HG02943 (cell line): Measurements from ENCODE around the gene GPR42.
"Not testable (repeated sequence)": the region's sequence is repeated elsewhere in the genome, so short reads cannot be mapped to it uniquely, and the experiment has no call there.

Experiments used
- ATAC-seq: cut with Tn5 transposase; IDR thresholded peaks from one replicate; pipeline ENCODE4 v1.9.1; 2021; ENCODE audit warnings: mild to moderate bottlenecking, low read depth, moderate library complexity; ENCODE audit not compliant: unreplicated experiment

Gene GPR42

DNA sequence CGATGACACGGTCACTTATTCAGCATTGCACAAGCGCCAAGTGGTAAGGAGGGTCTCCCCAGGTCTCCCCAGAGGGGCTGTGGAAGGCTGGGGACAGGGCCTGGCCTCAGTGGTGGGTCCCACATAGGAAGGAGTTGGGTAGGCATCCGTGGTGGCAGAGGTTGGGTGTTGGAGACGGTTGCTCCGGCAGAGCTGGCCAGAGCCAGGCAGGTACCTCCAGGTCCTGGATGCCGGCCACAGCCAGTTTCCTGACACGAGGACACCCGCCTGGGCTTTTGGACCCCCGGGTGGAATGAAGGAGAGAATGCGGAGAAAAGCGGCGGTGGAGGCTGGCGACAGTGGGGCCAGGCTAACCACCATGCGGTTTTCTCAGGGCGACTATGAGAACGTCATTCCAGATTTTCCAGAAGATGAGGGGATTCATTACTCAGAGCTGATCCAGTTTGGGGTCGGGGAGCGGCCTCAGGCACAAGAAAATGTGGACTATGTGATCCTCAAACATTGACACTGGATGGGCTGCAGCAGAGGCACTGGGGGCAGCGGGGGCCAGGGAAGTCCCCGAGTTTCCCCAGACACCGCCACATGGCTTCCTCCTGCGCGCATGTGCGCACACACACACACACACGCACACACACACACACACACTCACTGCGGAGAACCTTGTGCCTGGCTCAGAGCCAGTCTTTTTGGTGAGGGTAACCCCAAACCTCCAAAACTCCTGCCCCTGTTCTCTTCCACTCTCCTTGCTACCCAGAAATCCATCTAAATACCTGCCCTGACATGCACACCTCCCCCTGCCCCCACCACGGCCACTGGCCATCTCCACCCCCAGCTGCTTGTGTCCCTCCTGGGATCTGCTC is 24.4 kb upstream of the GPR42 start:
- no peak for ATAC-seq

DNA sequence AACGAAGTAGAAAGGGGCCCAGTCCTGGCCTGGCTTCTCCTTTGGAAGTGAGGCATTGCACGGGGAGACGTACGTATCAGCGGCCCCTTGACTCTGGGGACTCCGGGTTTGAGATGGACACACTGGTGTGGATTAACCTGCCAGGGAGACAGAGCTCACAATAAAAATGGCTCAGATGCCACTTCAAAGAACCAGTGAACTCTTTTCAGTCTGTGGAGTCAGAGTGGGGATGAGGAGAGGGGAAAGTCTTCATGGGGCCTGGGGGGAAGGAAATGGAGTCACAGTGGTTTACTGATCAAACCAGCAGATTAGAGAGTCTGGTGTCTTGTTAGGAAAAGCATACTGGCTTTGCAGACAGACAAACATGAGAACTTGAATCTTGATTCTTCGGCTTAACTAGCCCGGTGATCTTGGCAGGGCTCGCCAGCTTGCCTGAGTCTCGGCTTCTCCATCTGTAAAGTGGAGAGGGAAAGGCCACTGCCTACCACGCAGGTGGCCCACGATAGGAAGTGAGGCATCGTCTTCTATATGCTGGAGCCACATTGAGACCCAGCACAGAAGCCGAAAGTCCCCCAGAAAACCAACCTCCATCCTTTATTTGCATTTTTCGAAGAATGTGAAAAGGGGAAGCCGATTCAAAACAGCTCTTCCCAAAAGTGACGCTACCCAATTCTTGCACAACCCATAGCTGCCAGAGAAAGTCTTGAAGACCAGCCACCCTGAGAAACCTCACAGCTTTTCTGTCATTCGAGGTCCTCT is 23.5 kb upstream of the GPR42 start, which contains the start of gene FFAR1:
Gene FFAR1 (plus strand): TSS at position 732 of the 759 bp plus-strand sequence. CDS start 3,650 bp downstream, outside the sequence.
- ATAC-seq: peak; percentile 47

DNA sequence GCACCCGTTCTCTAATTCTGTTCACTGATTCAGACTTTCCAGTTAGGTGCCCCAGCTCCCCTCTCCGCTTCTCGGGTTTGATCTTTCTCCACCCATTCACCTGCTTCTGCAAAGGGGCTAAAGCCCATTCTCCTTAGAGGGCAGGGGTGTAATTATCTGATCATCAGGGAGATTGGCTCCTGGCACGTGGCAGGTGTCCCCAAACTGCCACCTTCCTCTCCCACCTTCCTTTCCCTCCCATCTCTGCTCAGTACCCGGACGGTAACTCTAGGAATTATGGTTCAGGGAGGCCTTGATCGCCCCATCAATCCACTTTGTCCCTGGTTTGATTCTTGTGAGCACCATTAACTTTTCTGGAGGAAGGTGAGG is 23.0 kb upstream of the GPR42 start:
- no peak for ATAC-seq

DNA sequence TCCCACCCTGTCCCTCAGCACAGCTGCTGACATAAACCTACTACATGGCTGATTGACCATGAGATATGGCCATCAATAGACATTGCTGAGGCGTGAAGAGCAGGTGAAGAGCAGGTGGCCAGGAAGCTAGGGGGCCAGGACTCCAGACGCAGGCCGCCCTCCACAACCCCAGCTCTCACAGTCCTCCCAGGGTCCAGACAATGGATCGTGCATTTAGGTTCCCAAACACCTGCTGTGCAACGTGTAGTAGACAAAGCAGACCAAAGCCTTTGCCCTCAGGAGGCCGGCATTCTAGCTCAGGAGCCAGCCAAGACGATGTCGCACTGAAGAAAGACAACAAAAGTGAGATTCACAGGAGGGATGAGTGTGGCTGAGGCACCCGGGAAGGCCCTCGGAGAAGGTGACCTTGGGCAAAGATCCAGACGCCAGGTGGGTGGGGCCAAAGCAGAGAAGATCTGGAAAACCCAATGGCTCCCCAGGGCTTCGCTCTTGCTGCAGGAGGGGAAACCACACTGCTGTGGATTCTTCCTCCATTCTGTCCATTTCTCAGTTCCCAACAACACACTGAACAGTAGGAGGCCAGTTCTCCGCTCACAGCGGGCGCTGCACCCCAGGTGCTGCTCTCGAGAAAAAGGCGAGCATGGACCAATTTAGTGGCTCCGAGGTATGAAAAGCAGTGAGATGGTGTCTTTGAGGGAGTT is 21.8 kb upstream of the GPR42 start:
- no peak for ATAC-seq

DNA sequence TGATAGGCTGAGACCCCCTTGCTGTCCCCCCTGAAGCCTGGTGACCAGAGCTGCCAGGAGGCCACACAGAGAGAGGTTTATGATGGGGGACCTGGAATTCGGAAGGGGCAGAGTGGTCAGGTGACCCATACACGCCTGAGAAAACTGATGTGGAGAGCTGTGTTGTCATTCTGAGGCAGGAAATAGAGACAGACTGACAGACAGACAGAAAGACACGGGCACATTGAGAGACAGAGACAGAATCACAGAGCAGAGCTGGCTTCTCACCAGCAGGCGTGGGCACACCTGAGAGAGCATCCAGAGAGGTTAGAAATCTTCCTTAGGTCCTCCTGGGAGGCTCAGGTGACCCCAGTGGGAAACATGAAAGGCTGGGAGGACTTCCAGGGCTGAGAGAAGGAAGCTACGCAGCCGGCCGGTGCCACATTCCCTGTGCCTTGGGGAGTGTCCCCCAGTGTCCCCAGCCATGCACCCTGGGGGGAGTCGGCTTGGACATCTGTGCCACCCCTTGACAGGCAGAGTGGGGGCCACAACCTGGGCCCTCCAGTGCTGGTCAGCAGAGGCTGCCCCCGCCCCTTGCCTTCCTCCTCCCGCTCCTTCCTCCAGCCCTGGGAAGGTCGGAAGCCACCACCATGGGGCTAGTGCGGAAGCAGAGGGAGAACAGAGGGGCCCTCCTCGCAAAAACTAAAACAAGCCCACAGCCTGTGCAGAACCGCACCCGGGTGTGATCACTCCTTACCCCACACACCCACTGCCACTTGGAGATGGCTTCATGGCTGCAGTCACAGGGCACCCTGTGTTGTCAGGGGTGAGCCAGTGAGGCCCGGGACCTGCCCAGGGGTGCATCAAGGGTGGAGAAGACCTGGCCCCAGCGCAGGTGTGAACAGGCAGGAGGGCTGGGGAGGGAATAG is 21.0 kb upstream of the GPR42 start:
- ATAC-seq: no peak

DNA sequence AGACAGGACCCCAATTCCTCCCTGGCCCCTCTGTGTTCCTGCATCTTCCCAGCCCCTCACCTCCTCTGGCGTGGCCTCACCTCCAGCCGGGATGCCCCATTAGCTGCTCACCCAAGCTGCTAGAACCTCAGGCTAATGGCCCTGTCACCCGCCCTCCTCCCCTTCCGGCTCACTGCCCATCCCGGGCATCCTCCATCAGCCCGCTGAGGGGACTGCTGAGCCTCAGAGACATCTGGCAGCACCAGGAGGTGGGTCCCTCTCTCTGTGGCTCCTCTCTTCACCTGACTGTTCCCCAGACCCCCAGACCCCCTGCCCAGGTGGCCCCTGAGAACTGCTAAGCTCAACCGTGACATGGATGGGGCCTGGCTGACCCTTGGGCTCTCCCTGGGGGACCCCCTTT is 20.3 kb upstream of the GPR42 start:
- no peak for ATAC-seq

DNA sequence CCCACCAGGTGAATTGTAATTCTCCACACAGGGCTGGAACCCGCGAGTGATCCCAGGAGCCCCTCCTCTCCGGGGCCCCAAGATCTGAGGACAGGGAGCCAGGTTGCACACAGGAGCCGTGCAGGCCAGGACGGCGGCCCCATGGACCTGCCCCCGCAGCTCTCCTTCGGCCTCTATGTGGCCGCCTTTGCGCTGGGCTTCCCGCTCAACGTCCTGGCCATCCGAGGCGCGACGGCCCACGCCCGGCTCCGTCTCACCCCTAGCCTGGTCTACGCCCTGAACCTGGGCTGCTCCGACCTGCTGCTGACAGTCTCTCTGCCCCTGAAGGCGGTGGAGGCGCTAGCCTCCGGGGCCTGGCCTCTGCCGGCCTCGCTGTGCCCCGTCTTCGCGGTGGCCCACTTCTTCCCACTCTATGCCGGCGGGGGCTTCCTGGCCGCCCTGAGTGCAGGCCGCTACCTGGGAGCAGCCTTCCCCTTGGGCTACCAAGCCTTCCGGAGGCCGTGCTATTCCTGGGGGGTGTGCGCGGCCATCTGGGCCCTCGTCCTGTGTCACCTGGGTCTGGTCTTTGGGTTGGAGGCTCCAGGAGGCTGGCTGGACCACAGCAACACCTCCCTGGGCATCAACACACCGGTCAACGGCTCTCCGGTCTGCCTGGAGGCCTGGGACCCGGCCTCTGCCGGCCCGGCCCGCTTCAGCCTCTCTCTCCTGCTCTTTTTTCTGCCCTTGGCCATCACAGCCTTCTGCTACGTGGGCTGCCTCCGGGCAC is 19.3 kb upstream of the GPR42 start:
- no peak for ATAC-seq

DNA sequence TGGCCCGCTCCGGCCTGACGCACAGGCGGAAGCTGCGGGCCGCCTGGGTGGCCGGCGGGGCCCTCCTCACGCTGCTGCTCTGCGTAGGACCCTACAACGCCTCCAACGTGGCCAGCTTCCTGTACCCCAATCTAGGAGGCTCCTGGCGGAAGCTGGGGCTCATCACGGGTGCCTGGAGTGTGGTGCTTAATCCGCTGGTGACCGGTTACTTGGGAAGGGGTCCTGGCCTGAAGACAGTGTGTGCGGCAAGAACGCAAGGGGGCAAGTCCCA is 18.8 kb upstream of the GPR42 start:
- no peak for ATAC-seq

DNA sequence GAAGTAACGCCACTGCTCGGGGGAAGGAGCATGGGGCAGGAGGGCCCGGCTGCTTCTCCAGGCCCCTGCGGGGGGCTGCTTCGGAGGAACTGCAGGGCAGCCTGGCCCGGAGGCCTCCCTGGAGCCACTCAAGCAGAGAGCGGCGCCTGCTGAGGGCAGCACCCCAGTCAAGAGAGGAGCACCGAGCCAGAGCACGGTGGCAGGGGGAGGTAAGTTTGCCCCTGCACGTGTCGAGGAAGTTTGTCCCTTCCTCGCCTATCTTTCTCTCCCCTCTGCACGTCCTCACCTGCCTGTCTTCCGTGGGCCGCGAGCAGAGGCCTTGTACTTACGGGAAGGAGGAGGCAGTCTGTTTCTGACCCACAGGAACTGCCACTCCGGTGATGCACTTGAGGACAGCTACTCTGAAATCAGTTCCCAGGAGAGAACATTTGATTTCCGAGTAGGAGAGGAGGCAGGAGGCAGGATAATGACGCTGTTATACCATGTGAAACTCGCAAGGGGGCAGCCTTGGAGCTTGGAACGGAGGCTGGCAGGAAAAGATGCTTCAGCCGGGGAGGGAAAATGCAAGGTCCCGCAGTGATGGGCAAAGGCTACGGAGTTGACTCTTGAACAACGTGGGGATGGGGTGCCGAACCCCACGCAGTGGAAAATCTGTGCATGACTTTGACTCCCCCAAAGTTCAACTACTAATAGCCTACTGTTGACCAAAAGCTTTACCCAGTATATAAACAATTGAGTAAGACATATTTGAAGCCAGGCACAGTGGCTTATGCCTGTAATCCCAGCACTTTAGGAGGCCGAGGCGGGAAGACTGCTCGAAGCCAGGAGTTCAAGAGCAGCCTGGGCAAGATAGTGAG is 18.2 kb upstream of the GPR42 start:
- ATAC-seq: no peak

DNA sequence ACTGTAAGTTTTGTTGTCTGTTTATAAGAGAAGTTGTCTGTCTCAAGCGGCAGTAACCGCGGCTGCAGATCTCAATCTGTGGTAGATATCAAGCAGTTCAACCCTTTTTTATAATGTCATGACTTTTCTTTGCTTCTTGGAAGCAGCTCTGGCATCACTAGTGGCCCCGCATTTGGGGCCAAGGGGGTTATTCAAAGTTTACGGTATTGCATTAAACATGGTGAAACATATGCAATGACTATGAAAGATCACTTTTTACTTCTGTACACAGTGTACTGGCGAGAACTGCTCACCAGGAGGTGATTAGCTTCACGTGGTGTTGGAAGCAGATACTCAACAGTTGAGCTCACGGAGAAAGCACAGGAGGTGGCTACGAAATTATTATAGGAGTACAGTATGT is 17.2 kb upstream of the GPR42 start:
- no peak for ATAC-seq

DNA sequence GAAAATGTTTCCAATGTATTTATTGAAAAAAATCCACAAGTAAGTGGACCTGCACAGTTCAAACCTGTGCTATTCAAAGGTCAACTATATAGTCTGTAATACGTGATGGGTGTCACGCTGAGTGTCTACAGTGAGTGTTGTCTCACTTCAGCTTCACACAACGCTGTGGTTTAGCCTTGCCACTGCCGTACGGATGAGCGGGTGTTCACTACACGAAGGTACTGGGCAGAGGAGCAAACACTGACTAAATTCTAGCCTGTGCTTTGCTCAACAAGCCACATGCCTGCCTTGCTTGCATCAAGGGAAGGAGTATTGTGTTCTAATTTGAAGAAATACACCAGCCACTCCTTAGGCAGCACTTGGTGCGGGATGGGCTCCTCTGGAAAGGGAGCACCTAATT is 16.0 kb upstream of the GPR42 start:
- no peak for ATAC-seq

DNA sequence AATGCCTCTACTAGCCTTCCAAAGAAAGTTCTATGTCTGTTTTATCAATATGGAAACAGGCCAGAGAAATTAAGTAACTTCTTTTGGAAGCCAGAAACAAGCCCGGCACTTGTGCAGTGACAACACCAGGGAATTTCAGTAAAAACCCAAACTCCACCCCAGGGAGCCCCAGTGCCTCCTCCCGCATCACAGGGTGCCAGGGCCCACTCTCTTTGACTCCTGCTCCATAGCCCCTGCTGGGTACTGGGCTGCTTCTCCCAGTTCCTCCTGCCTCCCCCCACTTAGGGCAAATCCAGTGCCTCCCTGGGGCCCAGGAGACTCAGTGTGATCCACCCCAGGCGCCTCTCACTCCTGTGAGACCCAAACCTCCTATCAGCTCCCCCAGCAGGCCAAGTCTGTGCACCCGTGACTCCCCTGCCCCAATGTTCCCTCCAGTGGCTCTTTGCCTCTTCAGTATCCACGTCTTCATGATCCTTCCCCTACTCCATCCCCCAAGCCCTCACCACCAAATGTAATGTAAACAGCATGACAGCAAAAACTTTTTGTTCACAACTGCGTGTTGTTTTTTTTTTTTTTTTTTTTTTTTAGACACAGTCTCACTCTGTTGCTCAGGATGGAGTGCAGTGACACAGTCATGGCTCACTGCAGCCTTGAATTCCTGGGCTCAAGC is 14.9 kb upstream of the GPR42 start:
- ATAC-seq: no peak

DNA sequence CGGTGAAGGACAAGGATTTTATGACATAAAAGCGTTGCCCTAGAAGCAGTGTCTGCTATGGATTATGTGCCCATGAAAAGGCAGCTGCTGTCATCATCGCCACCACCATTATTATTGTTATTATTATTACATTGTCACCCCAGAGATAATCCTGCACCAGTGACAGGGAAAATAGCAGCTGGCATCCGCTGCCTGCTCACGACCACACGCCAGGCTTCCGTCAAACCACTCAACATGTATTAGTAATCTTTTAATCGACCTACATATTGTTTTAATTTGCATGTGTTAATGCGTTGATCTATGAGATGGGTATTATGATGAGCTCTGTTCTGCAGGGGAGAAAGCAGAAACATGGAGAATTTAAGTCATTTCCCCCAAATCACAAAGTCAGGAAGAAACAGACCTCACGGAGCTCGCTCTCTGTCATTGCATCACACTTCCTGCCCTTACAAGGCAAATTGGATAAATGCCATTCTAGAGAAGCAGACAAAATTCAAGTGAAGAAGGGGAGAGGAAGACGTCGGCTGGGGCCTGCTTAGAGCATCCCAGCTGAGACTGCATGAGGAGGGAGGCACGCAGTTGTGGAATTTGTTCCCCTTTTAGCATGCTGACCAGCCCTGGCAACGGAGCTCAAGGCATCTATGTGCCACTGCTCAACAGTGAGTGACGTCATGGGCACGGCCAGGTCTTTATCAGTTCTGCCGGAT is 12.8 kb upstream of the GPR42 start, which contains the start of gene FFAR3:
Gene FFAR3 (plus strand): TSS at position 594 of the 707 bp plus-strand sequence. CDS start 431 bp downstream, outside the sequence.
- ATAC-seq: no peak

DNA sequence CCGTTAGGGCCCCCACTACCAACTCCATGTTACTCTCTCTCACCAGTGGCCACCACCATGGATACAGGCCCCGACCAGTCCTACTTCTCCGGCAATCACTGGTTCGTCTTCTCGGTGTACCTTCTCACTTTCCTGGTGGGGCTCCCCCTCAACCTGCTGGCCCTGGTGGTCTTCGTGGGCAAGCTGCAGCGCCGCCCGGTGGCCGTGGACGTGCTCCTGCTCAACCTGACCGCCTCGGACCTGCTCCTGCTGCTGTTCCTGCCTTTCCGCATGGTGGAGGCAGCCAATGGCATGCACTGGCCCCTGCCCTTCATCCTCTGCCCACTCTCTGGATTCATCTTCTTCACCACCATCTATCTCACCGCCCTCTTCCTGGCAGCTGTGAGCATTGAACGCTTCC is 12.0 kb upstream of the GPR42 start:
- ATAC-seq: not testable (repeated sequence)

DNA sequence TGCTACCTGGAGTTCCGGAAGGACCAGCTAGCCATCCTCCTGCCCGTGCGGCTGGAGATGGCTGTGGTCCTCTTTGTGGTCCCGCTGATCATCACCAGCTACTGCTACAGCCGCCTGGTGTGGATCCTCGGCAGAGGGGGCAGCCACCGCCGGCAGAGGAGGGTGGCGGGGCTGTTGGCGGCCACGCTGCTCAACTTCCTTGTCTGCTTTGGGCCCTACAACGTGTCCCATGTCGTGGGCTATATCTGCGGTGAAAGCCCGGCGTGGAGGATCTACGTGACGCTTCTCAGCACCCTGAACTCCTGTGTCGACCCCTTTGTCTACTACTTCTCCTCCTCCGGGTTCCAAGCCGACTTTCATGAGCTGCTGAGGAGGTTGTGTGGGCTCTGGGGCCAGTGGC is 11.5 kb upstream of the GPR42 start:
- not testable (repeated sequence) for ATAC-seq

DNA sequence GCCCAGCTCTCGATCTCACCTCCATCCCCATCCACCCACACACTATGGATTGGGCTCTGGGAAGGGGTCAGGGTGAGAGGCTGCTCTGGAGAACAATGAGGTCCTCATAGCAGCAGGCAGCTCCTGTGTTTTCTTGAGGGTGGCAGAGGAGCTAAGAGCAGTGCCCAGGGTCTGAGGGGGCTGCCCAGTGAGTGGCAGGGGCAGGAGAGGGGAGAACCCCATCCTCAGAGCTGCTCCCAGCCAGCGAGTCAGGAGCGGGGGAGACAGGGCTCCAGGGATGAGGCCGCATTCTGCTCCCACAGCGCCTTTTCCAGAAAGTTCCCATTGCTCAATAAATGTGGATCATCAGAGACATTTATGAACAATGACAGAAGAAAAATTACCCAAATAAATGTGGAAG is 10.8 kb upstream of the GPR42 start:
- ATAC-seq: not testable (repeated sequence)

DNA sequence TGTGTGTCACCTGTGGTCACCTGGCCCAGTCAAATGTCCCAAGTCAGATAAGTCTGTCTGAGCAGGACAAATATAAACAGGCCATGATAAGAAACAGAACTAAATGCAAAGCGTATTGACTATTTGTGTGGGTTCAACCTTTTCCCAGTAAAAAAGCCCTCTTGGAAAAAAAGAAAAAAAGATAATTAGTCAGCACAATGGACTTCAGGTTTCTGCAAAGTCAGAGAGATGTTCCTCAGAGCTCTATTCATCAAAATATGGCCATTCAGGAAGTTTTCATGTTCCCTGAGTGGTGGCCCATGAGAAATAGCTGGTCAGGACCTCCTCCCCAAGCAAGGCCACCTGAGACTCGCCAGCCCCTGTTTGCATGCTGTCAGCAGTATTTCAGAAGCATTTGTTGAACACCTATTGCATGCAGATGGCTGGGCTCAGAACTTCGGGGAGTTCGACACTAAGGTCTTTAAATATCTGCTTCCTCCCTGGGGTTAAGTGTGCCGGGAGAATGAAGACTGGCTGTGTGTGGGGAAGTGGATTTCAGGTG is 9.9 kb upstream of the GPR42 start:
- ATAC-seq: no peak
